ENCODE results near the gene STAT2.
"Not testable (repeated sequence)": the region's sequence is repeated elsewhere in the genome, so short reads cannot be mapped to it uniquely, and the experiment has no call there.

The STAT2 gene

DNA sequence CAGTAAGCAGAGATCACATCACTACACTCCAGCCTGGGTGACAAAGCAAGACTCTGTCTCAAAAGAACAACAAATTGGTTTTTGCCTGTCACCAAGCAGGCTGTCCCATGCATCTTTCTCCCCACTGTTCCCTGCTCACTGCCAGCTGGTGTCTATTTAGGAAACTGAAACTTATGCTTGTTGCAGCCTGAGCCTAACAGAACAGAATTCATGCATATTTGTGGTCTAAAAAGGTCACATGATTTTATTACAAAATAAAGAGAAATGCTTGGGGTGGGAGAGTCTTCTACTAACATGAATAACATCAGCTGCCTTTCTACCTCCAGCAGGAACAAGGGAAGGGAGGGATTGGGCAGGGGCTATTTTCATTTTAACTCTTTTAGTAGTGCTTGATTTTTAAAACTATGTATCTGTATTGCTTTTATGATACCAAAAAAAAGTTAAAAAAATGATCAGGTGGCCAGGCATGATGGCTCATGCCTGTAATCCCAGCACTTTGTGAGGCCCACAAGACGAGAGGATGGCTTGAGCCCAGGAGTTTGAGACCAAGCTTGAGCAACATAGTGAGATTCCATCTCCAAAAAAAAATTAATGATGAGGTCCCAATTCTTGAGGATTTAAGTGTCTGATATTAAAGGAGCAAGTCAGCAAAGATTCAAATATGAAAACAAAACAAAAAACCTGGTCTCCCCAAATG, 923 bp downstream of the STAT2 start:
- Histone ChIP-seq H3K4me3 (ENCODE audit: low read length) (peak overlapping the region; percentile 87), H3K4me1 (ENCODE audit: control insufficient read depth, low read depth, low read length) (peaks cover 5% of the 10 kb centered on the region), H3K36me3 (ENCODE audit: control insufficient read depth, low read depth, low read length) (peaks cover 24% of the 10 kb centered on the region), H3K27me3 (ENCODE audit: control insufficient read depth, insufficient read depth, low read length) (no peaks in the 10 kb centered on the region), H3K27ac (ENCODE audit: low read length) (no peak overlapping the region), H3K9ac (ENCODE audit: low read length) (peak overlapping the region; percentile 61), H3K9me3 (ENCODE audit: control insufficient read depth, low read depth, low read length) (no peaks in the 10 kb centered on the region)

DNA sequence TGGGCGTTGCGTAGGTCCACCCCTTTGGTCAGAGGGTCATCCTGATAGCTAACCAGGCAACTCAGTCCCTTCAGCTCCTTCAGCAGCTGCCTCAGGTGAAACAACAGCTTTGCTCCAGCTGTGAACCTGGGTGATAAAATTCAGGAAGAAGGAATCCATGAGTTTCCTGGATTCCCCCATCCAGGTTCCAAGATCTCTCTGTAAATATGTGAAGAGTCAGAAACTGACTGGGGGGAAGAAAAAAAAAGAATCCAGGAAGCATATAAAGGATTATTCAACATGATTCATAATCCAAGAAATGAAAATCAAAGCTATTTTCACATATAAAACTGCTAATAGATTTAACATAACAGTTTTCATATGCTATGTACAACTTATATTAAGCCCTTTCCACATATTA, 8.6 kb downstream of the STAT2 start:
- peaks cover 49% of the 10 kb centered on the region for H3K36me3 ChIP-seq (ENCODE audit: control insufficient read depth, low read depth, low read length)

DNA sequence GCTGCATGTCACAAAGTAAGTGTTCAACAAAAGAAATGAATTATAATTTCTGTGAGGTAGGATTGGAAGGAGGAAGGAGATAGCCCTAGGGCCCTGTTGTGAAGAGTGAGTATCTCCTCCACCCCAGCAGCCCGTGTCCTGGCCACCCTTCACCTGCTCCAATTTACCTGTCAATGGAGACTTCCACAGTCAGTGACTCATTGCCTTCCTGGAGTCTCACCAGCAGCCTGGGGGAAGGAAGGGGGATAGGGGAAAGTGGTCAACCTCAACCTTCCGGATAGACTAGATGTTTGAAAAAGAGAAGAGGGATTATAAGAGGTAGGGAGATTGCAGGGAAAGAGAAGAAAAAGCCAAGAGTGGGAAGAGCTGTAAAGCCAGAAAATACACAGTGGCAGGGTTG, 9.2 kb downstream of the STAT2 start:
- no peaks in the 10 kb centered on the region for H3K9me3 ChIP-seq (ENCODE audit: control insufficient read depth, low read depth, low read length)
- no peak overlapping the region for H3K27ac ChIP-seq (ENCODE audit: low read length)
- H3K9ac ChIP-seq (ENCODE audit: low read length) = no peak overlapping the region
- H3K4me1 ChIP-seq (ENCODE audit: control insufficient read depth, low read depth, low read length) = no peaks in the 10 kb centered on the region
- H3K4me3 ChIP-seq (ENCODE audit: low read length) = no peak overlapping the region
- H3K36me3 ChIP-seq (ENCODE audit: control insufficient read depth, low read depth, low read length) = peaks cover 45% of the 10 kb centered on the region
- H3K27me3 ChIP-seq (ENCODE audit: control insufficient read depth, insufficient read depth, low read length) = no peaks in the 10 kb centered on the region

More for the DNA sequence above, 8.6 kb downstream of the STAT2 start:
- Histone ChIP-seq H3K27ac (ENCODE audit: low read length) (no peak overlapping the region), H3K4me3 (ENCODE audit: low read length) (no peak overlapping the region), H3K4me1 (ENCODE audit: control insufficient read depth, low read depth, low read length) (no peaks in the 10 kb centered on the region), H3K9ac (ENCODE audit: low read length) (no peak overlapping the region), H3K9me3 (ENCODE audit: control insufficient read depth, low read depth, low read length) (no peaks in the 10 kb centered on the region), H3K27me3 (ENCODE audit: control insufficient read depth, insufficient read depth, low read length) (no peaks in the 10 kb centered on the region)

DNA sequence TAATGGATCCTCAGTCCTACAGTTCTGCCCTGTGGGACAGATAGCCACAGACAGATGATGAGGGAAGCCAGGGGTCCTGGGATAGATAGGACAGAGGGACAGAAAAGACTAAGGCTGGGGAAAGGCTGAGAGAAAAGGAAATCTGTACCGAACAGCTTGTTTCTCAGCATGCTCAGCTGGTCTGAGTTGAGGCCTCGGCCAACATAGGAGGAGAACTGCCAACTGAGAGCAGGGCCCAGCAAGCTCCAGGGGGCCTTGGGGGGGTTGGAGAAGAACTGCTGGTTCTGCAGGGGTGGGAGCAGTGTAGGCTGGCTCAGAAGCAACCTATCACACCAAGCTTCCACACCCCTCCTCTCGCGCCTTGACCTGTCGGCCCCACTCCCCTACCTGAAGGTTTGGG, 11.1 kb downstream of the STAT2 start:
- no peak overlapping the region for H3K9ac ChIP-seq (ENCODE audit: low read length)
- H3K4me1 ChIP-seq (ENCODE audit: control insufficient read depth, low read depth, low read length) = no peaks in the 10 kb centered on the region
- H3K9me3 ChIP-seq (ENCODE audit: control insufficient read depth, low read depth, low read length) = no peaks in the 10 kb centered on the region
- H3K36me3 ChIP-seq (ENCODE audit: control insufficient read depth, low read depth, low read length) = peaks cover 34% of the 10 kb centered on the region
- no peak overlapping the region for H3K4me3 ChIP-seq (ENCODE audit: low read length)
- no peaks in the 10 kb centered on the region for H3K27me3 ChIP-seq (ENCODE audit: control insufficient read depth, insufficient read depth, low read length)
- no peak overlapping the region for H3K27ac ChIP-seq (ENCODE audit: low read length)

DNA sequence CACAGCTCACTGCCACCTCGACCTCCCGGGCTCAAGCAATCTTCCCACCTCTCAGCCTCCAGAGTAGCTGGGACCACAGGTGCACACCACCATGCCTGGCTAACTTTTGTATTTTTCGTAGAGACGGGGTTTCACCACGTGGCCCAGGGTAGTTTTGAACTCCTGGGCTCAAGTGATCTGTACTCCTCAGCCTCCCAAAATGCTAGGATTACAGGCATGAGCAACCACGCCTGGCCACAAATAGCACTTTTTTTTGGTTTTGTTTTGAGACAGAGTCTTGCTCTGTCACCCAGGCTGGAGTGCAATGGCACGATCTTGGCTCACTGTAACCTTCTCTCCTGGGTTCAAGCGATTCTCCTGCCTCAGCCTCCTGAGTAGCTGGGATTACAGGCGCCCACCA, 12.7 kb downstream of the STAT2 start:
- H3K4me3 ChIP-seq (ENCODE audit: low read length); H3K27me3 ChIP-seq (ENCODE audit: control insufficient read depth, insufficient read depth, low read length); H3K4me1 ChIP-seq (ENCODE audit: control insufficient read depth, low read depth, low read length); H3K9ac ChIP-seq (ENCODE audit: low read length); H3K27ac ChIP-seq (ENCODE audit: low read length); H3K9me3 ChIP-seq (ENCODE audit: control insufficient read depth, low read depth, low read length): not testable (repeated sequence)
- peaks cover 46% of the 10 kb centered on the region for H3K36me3 ChIP-seq (ENCODE audit: control insufficient read depth, low read depth, low read length)

DNA sequence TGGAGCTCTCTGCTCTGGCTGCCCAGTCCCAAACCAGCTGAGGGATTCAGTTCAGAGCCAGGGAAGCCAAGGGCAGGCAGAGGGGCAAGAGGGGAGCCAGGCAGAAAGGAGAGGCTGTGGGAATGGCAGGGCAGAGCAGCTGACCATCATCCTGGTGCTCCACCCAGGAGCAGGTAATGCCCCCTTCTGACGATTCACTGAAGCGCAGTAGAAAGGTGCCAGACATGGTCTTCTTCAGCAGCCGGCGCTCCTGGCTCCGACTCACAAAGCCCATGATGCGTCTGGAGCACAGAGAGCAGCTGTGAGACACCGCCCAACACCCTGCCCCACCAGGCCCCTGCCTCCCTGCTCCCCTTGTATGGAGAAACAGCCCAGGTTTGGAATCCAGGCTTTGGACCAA, 13.2 kb downstream of the STAT2 start:
- H3K9me3 ChIP-seq (ENCODE audit: control insufficient read depth, low read depth, low read length) = no peaks in the 10 kb centered on the region
- peaks cover 46% of the 10 kb centered on the region for H3K36me3 ChIP-seq (ENCODE audit: control insufficient read depth, low read depth, low read length)
- no peak overlapping the region for H3K4me3 ChIP-seq (ENCODE audit: low read length)
- no peak overlapping the region for H3K9ac ChIP-seq (ENCODE audit: low read length)
- H3K27me3 ChIP-seq (ENCODE audit: control insufficient read depth, insufficient read depth, low read length) = no peaks in the 10 kb centered on the region
- no peaks in the 10 kb centered on the region for H3K4me1 ChIP-seq (ENCODE audit: control insufficient read depth, low read depth, low read length)
- H3K27ac ChIP-seq (ENCODE audit: low read length) = no peak overlapping the region

DNA sequence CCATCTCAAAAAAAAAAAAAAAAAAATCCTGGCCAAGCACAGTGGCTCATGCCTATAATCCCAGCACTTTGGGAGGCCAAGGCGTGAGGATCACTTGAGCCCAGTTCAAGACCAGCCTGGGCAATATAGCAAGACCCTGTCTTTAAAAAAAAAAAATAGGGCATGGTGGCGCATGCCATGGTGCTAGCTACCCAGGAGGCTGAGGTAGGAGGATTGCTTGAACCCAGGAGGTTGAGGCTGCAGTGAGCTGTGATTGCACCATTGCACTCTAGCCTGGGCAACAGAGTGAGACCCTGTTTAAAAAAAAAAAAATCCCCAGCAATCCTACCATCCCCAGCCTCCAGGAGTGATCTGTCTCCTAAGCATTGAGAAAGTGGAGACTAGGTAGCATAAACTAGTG, 17.6 kb downstream of the STAT2 start:
- H3K4me1 ChIP-seq (ENCODE audit: control insufficient read depth, low read depth, low read length) = peaks cover 22% of the 10 kb centered on the region
- not testable (repeated sequence) for H3K9ac ChIP-seq (ENCODE audit: low read length); H3K9me3 ChIP-seq (ENCODE audit: control insufficient read depth, low read depth, low read length); H3K4me3 ChIP-seq (ENCODE audit: low read length); H3K27ac ChIP-seq (ENCODE audit: low read length); H3K27me3 ChIP-seq (ENCODE audit: control insufficient read depth, insufficient read depth, low read length)
- H3K36me3 ChIP-seq (ENCODE audit: control insufficient read depth, low read depth, low read length) = peaks cover 22% of the 10 kb centered on the region

DNA sequence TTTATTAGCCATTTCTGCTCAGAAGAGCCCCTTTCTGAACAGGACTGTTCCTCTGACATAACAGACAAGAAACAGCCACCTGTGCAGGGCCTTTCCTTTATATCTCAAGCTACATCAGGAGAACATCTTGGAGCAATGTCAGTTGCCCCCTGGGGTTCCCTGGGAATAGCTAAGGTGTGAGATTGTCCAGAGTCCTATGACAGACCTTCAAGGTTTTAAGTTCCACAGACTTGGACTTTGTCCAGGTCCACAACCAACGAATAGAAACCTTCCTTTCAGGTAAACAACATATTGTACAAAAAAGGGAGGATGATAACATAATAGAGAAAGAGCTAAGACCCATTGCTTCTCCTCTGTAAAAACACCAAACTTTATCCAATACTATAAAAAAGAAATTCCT, 18.3 kb downstream of the STAT2 start:
- no peak overlapping the region for H3K9ac ChIP-seq (ENCODE audit: low read length)
- H3K27ac ChIP-seq (ENCODE audit: low read length) = no peak overlapping the region
- H3K27me3 ChIP-seq (ENCODE audit: control insufficient read depth, insufficient read depth, low read length) = no peaks in the 10 kb centered on the region
- H3K36me3 ChIP-seq (ENCODE audit: control insufficient read depth, low read depth, low read length) = peaks cover 22% of the 10 kb centered on the region
- H3K4me3 ChIP-seq (ENCODE audit: low read length) = no peak overlapping the region
- no peaks in the 10 kb centered on the region for H3K9me3 ChIP-seq (ENCODE audit: control insufficient read depth, low read depth, low read length)
- H3K4me1 ChIP-seq (ENCODE audit: control insufficient read depth, low read depth, low read length) = peaks cover 22% of the 10 kb centered on the region

DNA sequence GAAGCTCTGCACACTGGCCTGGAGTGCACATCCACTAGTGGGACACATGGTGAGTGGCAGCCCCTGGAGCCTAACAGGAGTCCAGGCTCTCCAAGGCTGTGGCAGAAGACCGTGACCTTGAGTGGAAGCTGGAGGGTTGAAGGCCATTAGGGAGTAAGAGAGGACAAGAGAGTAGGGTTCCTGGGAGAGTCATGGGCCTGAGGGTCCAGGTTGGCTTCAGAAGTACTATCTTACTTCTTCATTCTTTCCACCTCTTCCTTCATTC, 20.8 kb downstream of the STAT2 start:
- no peak overlapping the region for H3K9ac ChIP-seq (ENCODE audit: low read length)
- H3K27ac ChIP-seq (ENCODE audit: low read length) = no peak overlapping the region
- H3K27me3 ChIP-seq (ENCODE audit: control insufficient read depth, insufficient read depth, low read length) = no peaks in the 10 kb centered on the region
- peaks cover 15% of the 10 kb centered on the region for H3K36me3 ChIP-seq (ENCODE audit: control insufficient read depth, low read depth, low read length)
- no peaks in the 10 kb centered on the region for H3K9me3 ChIP-seq (ENCODE audit: control insufficient read depth, low read depth, low read length)
- peak overlapping the region; percentile 1 for H3K4me3 ChIP-seq (ENCODE audit: low read length)
- H3K4me1 ChIP-seq (ENCODE audit: control insufficient read depth, low read depth, low read length) = peaks cover 28% of the 10 kb centered on the region

DNA sequence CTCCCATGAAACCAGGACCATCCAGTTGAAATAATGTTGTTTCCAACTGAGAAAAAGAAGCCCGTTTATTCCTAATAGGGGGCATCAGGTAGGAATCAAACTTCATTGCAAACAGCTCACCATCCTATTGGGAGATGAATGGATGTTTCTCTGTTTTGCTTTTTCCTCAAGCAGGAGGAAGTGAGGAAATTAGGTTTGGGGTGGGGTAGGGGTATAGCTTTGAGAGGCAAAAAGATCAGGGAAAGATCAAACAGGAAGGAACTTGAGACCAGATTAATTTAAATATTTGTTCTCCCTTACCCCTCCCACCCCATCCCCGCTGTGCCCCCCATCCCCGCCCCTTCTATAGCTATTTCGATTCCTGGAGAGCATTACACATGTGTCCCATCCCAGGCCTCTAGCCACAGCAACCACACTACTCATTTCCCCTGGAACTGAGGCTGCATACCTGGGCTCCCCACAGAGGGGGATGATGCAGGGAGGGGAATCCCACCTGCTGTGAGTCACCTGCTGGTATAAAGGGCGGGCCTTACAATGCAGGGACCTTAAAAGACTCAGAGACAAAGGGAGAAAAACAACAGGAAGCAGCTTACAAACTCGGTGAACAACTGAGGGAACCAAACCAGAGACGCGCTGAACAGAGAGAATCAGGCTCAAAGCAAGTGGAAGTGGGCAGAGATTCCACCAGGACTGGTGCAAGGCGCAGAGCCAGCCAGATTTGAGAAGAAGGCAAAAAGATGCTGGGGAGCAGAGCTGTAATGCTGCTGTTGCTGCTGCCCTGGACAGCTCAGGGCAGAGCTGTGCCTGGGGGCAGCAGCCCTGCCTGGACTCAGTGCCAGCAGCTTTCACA, 21.4 kb downstream of the STAT2 start, which contains the start of gene IL23A:
Gene IL23A (plus strand): TSS at position 577 of the 850 bp plus-strand sequence. CDS start 161 bp downstream, at position 738.
- Histone ChIP-seq H3K27me3 (ENCODE audit: control insufficient read depth, insufficient read depth, low read length) (no peaks in the 10 kb centered on the region), H3K4me3 (ENCODE audit: low read length) (peak within 1 kb of the TSS; percentile 18), H3K27ac (ENCODE audit: low read length) (no peak within 1 kb of the TSS), H3K9me3 (ENCODE audit: control insufficient read depth, low read depth, low read length) (no peaks in the 10 kb centered on the region), H3K9ac (ENCODE audit: low read length) (no peak within 1 kb of the TSS), H3K36me3 (ENCODE audit: control insufficient read depth, low read depth, low read length) (peaks cover 10% of the 10 kb centered on the region), H3K4me1 (ENCODE audit: control insufficient read depth, low read depth, low read length) (peaks cover 28% of the 10 kb centered on the region)

DNA sequence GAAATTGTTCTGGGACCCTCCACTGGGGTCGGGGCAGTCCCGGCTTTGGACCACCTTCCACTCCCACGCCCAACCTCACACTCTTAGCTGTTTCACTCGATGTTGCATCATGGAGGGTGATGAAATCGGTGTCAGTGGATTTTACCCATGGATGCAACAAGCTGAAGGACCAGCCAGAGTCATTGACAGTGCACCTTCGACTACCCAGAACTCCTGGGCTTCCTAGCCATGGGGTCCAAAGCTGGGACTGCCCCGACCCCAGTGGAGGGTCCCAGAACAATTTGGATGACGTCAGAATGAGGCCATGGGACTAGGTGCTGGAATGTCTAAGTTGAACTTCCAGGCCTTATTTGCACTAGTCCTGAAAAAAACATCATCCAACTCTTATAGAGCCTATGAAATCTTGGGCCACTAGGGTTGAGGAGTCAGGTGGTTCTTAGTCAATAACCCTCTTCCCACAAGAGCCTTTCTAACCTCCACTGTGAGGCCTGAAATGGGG, 22.1 kb downstream of the STAT2 start:
- Histone ChIP-seq H3K4me3 (ENCODE audit: low read length) (peak overlapping the region; percentile 18), H3K9ac (ENCODE audit: low read length) (no peak overlapping the region), H3K36me3 (ENCODE audit: control insufficient read depth, low read depth, low read length) (peaks cover 4% of the 10 kb centered on the region), H3K27ac (ENCODE audit: low read length) (no peak overlapping the region), H3K27me3 (ENCODE audit: control insufficient read depth, insufficient read depth, low read length) (no peaks in the 10 kb centered on the region), H3K9me3 (ENCODE audit: control insufficient read depth, low read depth, low read length) (no peaks in the 10 kb centered on the region), H3K4me1 (ENCODE audit: control insufficient read depth, low read depth, low read length) (peaks cover 34% of the 10 kb centered on the region)

Measured in iPS-18a (cell line).